ENCODE data around the gene WDR70.

DNA sequence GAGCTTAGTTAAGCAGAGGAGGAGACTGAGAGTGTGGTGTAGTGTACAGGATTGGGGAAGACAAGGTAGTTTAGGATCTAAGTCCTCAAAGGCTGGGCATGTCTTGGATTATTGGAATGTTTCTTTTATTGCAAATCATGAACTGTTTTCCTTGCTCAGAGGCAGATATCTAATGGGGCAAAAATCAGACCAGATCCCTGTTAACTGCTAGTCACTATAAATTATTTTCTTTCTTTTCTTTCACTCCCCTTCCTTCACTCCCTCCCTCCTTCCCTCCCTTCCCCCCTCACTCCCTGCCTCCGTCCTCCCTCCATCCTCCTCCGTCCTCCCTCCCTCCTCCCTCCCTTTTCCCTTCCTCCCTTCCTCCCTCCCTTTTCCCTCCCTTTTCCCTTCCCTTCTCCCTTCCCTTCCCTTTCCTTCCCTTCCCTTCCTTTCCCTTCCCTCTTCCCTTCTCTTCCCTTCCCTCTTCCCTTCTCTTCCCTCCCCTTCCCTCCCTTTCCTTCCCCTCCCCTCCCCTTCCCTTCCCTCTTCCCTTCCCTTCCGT, 117.9 kb downstream of the WDR70 start:
- TF ChIP-seq ZFX (IDR thresholded peaks at IDR 0.05), result no peak
- TF ChIP-seq, protein P1, sequence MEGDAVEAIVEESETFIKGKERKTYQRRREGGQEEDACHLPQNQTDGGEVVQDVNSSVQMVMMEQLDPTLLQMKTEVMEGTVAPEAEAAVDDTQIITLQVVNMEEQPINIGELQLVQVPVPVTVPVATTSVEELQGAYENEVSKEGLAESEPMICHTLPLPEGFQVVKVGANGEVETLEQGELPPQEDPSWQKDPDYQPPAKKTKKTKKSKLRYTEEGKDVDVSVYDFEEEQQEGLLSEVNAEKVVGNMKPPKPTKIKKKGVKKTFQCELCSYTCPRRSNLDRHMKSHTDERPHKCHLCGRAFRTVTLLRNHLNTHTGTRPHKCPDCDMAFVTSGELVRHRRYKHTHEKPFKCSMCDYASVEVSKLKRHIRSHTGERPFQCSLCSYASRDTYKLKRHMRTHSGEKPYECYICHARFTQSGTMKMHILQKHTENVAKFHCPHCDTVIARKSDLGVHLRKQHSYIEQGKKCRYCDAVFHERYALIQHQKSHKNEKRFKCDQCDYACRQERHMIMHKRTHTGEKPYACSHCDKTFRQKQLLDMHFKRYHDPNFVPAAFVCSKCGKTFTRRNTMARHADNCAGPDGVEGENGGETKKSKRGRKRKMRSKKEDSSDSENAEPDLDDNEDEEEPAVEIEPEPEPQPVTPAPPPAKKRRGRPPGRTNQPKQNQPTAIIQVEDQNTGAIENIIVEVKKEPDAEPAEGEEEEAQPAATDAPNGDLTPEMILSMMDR (conservative IDR thresholded peaks at IDR 0.05), result no peak

Data from C4-2B (cell line).